Upper lobe of left lung (tissue), 4 donors: ENCODE measurements around the gene RPL12.

Source experiments
- POLR2A ChIP-seq, 4 donors: fragments of 450-650 bp; IDR thresholded peaks; one replicate each; pipeline ENCODE4 v1.5.1; 2016 to 2017; ENCODE audit warnings: antibody characterized with exemption in 4 of 4, mild to moderate bottlenecking in 2 of 4
- POLR2AphosphoS5 ChIP-seq, 2 donors: sonication (generic); formaldehyde crosslinking; IDR thresholded peaks; one replicate each; pipeline ENCODE4 v1.5.1; 2017; ENCODE audit warnings: antibody characterized with exemption in 2 of 2
- TF ChIP-seq, protein P1 (sequence below), 6 experiments: fragments of 450-650 bp in 4 of 6; fragments of 200-600 bp in 2 of 6; sonication (generic) in 2 of 6; IDR thresholded peaks; one replicate each; pipeline ENCODE4 v1.5.1; 2016 to 2019; ENCODE audit warnings: antibody characterized with exemption in 6 of 6

DNA sequence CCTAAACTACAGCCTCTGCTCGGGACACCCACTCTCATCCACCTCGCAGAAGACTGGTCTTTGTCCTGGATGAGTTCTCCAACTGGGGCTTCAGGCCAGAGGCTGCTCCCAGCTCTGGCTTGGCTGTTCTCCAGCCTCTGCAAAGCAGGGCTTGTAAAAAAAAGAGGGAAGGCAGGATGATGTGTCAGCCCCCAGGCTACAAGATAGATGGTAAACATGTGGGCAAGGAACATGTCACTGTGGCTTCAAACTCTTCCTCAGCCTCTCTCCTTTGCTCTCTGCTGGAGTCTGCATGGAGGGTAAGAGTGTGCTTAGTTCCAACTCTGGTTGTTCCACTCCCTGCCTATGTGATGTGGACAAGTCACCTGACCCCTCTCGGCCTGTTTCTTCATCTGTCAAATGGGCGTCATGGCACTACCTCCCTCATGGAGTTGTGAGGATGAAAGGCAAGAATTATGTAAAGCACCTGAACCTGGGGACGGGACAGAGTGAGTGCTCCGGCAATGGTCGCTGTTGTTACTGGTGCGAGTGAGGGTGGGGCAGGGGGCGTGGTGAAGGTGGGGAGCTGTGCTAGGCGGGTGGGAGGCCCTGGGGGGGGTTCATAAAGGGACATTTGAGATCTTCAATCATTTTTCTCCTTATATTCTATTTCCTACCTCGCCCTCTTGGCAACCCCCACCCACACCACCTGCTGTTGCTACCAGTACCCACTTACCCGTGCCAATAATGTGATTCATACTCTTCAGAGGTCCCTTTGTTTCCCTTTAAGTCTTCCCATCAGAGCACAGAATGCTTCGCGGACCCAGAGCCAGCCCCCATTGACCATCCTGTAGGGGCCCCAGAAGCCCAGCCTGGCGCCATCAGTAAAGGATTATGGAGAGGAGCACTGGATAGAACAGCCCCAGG is 33.8 kb downstream of the RPL12 start:
- TF ChIP-seq, protein P1, sequence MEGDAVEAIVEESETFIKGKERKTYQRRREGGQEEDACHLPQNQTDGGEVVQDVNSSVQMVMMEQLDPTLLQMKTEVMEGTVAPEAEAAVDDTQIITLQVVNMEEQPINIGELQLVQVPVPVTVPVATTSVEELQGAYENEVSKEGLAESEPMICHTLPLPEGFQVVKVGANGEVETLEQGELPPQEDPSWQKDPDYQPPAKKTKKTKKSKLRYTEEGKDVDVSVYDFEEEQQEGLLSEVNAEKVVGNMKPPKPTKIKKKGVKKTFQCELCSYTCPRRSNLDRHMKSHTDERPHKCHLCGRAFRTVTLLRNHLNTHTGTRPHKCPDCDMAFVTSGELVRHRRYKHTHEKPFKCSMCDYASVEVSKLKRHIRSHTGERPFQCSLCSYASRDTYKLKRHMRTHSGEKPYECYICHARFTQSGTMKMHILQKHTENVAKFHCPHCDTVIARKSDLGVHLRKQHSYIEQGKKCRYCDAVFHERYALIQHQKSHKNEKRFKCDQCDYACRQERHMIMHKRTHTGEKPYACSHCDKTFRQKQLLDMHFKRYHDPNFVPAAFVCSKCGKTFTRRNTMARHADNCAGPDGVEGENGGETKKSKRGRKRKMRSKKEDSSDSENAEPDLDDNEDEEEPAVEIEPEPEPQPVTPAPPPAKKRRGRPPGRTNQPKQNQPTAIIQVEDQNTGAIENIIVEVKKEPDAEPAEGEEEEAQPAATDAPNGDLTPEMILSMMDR (IDR thresholded peaks at IDR 0.05) = no peak
- TF ChIP-seq POLR2AphosphoS5 (IDR thresholded peaks at IDR 0.05) (no peak), POLR2A (IDR thresholded peaks at IDR 0.05) (no peak)
